Fibroblast of skin of scalp (primary cell): ENCODE data around the gene MYO18B.
A peak's percentile ranks its signal among the peaks of the same experiment; 100 is the strongest.

Source experiments
- DNase-seq: peaks from one replicate; pipeline ENCODE4 v3.0.0-alpha.2; 2013

MYO18B gene

GRCh38 chr22:25908212-25908611, 166.2 kb downstream of the MYO18B start:
- no peak for DNase-seq

- DNase-seq: no peak
Measured at GRCh38 chr22:25908755-25909154, 166.8 kb downstream of the MYO18B start.

- no peak for DNase-seq
Measured at GRCh38 chr22:25909614-25910387, 167.8 kb downstream of the MYO18B start.

GRCh38 chr22:25911243-25911972, 169.4 kb downstream of the MYO18B start:
- no peak for DNase-seq

- DNase-seq: no peak
Measured at GRCh38 chr22:25919452-25919851, 177.5 kb downstream of the MYO18B start.

GRCh38 chr22:25922141-25922540, 180.2 kb downstream of the MYO18B start:
- DNase-seq: no peak

- DNase-seq: no peak
Measured at GRCh38 chr22:25923914-25924313, 181.9 kb downstream of the MYO18B start.

GRCh38 chr22:25928038-25928437, 186.1 kb downstream of the MYO18B start:
- no peak for DNase-seq

- DNase-seq: no peak
Measured at GRCh38 chr22:25929321-25929878, 187.4 kb downstream of the MYO18B start.

- no peak for DNase-seq
Measured at GRCh38 chr22:25930083-25930482, 188.1 kb downstream of the MYO18B start.

GRCh38 chr22:25930788-25931310, 188.9 kb downstream of the MYO18B start:
- no peak for DNase-seq

GRCh38 chr22:25933158-25933788, 191.3 kb downstream of the MYO18B start:
- no peak for DNase-seq

- no peak for DNase-seq
Measured at GRCh38 chr22:25935266-25936058, 193.5 kb downstream of the MYO18B start.

GRCh38 chr22:25938151-25938550, 196.2 kb downstream of the MYO18B start:
- DNase-seq: no peak

GRCh38 chr22:25939384-25939783, 197.4 kb downstream of the MYO18B start:
- DNase-seq: no peak

- DNase-seq: no peak
Measured at GRCh38 chr22:25940479-25940878, 198.5 kb downstream of the MYO18B start.

GRCh38 chr22:25941365-25941960, 199.5 kb downstream of the MYO18B start:
- no peak for DNase-seq

GRCh38 chr22:25942115-25942855, 200.3 kb downstream of the MYO18B start:
- no peak for DNase-seq

GRCh38 chr22:25942856-25943411, 200.9 kb downstream of the MYO18B start:
- peak; percentile 2 for DNase-seq

GRCh38 chr22:25950111-25950510, 208.1 kb downstream of the MYO18B start:
- no peak for DNase-seq

- DNase-seq: no peak
Measured at GRCh38 chr22:25953276-25953675, 211.3 kb downstream of the MYO18B start.
